KBM-7 (cell line): Measurements from ENCODE around the gene MAPK14.

Experiments used
- DNase-seq: peaks from one replicate; pipeline ENCODE4 v3.0.0-alpha.2; 2015
- in situ Hi-C: fragments of 300-500 bp; cut with MboI; formaldehyde crosslinking; loops from 2 replicates; pipeline ENCODE4 v1.14.3; 2020; ENCODE audit warnings: low sequenced_read_pairs, low pct_unique_long_range_greater_than_20kb, mixed read lengths

The MAPK14 gene

DNA sequence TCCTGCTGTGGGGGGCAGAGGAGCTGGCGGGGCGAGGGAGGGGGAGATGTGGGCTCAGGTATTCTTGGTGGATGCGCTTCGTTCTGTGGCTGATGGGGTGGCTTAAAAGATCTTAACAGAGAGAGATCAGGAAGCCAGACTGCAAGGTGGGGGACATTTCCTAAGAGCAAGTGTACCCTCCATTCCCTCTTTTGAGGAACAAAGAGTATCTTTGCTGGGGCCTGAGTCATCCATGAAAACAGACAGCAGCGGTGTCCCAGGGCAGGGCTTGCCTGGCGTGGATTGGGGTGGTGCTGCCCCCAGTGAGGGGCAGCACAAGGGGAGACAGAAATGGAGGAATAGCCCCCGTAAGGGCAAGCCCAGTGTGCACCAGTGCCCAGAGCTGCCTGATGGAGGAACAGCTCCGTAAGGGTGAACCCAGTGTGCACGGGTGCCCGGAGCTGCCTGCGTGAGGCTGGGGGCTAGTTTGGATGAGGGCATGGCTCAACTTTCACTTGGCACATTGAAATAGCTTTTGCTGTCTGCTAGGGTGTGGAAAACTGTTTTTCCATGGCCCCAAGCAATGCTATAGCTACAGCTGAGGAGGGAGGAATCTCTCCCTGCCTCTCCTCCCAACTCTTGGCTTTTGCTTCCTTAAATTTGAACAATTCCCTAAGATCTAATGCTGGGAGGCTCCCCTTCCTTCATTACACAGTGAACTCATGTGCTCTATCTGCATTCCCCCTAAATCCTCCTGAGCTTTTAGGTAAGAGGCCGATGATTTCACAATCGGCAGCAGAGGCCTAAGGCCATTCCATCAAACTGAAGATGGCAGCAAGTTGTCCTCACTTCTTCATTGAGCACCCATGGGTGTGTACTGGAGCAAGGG lies 115.6 kb downstream of the MAPK14 start:
- in situ Hi-C loops, result no loop called here
- no peak for DNase-seq

DNA sequence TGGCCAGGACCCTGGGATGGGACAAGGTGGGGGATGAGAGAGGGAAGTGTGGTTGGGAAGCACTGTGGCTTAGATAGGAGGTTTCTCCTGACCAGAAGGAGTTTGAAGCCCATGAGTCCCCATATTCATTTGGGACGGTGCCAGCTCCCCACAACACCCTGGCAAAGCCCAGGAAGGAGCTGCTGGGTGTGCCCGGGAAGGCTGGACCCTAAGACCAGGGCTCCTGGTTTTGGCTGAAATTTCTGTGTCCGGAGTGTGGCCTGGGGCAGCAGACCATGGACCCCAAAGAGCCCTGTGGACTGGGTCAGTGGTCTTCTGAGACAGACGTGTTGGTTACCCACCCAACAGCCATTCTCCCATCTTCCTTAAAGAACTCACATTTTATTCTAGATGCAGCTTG lies 117.9 kb downstream of the MAPK14 start:
- DNase-seq, result no peak
- in situ Hi-C loops, result no loop called here

DNA sequence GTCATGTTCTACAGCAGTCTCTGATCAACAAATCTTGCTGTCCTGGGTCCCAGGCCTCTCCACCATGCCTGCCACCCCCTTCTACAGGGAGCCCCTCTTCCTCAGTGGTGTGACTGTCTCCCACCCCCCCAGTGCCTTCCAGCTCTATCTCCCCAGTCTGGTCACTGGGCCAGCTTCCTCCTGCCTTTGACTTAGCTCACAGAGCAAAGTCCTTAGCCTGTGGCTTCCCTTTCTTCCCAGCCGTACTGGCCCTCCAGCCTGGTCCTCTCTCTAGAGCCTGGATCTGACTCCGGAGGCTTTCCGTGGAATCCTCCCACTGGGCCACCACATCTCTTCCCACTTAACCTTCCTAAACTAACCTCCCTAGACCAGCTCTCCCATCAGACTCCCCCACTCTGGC lies 119.7 kb downstream of the MAPK14 start:
- in situ Hi-C loops, result no loop called here
- no peak for DNase-seq

DNA sequence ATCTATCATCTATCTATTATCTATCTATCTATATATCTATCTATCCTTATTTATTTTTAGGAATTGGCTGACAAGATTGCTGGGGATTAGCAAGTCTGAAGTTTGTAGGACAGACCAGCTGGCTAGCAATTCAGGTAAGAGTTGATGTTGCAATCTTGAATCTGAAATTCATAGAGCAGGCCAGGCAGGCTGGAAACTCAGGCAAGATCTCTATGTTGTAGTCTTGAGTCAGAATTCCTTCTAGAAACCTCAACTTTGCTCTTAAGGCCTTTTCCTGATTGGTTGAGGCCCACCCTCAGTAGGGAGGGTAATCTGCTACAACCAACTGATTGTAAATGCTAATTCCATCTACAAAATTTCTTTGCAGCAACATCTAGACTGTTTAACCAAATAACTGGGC lies 121.9 kb downstream of the MAPK14 start:
- in situ Hi-C loops, result no loop called here

DNA sequence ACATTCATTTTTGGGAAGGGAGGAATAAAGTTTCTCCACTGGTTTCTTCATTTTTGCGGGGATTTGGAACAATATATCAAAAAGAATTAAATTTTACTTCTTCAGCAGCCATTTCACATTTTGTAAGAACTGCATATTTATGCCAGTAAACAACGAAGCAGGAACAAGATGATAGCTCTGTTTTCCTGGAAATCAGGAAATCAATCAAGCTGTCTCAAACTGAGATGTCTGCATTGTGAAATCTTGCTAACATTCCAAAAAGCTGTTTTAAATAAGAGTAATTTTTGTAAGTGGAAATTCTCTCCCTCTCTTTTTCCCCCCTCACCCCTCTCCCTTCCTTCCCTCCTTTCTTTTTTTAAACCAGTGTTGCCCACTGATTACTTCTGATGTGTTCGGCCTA lies 122.7 kb downstream of the MAPK14 start:
- in situ Hi-C loops, result no loop called here
- DNase-seq, result no peak

More for the DNA sequence above, 121.9 kb downstream of the MAPK14 start:
- DNase-seq, result no peak

DNA sequence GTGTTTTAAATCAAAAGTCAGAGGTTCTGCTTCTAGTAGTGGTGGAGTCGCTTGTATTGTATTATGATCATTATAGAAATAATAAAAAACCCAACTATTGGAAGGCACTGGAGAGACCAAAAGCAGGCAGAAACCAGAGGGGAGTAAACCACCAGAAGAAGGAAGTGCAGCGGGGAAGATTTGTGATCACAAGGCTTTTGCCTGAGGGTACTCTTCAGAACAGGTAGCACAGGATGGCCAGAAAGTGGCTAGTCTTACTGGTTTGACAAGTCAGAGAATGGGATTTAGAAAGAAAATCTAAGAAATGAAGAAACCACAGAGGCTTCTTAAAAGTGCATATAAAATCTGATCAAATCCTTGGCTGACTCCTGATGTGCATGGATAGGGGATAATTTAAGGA lies 126.7 kb downstream of the MAPK14 start:
- in situ Hi-C loops, result no loop called here
- DNase-seq, result no peak

DNA sequence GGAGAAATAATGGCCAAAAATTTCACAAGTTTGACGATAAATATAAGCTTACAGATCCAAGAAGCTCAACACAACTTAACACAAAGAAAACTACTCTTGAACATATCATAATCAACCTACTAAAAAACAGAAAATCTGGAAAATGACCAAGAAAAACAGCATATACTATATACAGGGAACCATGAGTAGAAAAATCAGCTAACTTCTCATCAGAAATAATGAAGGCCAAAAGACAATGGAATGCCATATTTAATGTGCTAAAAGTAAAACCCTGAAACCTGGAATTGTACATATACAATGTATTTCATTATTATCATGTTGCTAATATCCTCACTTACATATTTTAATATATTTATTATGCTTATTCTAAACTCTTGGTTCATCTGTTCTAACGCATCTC lies 128.1 kb downstream of the MAPK14 start:
- in situ Hi-C loops, result no loop called here
- no peak for DNase-seq

DNA sequence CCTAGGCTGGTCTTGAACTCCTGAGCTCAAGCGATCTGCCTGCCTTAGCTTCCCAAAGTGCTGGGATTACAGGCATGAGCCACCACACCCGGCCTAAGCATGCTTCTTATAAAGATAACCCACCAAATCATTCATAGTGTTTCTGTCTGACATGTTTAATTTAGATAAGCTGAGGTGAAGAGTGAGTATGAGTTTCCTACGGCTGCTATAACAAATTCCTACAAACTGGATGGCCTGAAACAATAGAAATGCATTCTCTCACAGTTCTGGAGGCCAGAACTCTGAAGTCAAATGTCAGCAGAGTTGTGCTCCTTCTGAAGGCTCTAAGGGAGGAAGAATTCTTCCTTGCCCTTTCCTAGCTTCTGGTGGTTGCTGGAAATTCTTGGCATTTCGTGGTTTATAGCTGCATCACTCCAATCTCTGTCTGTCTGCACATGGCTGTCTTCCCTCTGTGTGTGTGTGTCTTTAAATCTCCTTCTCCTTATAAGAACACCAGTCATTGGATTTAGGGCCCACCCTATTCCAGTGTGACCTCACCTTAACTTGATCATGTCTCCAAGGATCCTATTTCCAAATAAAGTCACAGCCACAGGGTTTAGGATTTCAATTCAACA lies 132.6 kb downstream of the MAPK14 start:
- in situ Hi-C loops, result no loop called here
- DNase-seq, result no peak
